Daoy (cell line): ENCODE measurements around the gene ERV3-1. TPM values are rescaled to one million over a fixed set of nuclear protein-coding genes. Genes with fewer than 3 reads are reported as not detected.
"Not testable (repeated sequence)": the region's sequence is repeated elsewhere in the genome, so short reads cannot be mapped to it uniquely, and the experiment has no call there.

Source experiments
- DNase-seq: peaks from one replicate; pipeline ENCODE4 v3.0.0-alpha.2; 2015; ENCODE audit warnings: low read depth
- total RNA-seq: library from RNA; depleted of rRNA; stranded (reverse); fragments of >200 nt; shearing (Covaris generic); gene quantifications from 2 replicates; pipeline ENCODE4 v1.2.3, GENCODE V29; 2014; rRNA removed

The ERV3-1 gene
- total RNA-seq, 1 experiment from 2014 or later = 8.8 TPM

GRCh38 chr7:64944667-64945502, 61.6 kb downstream of the ERV3-1 start:
- not testable (repeated sequence) for DNase-seq

Other genes starting within 250 kb of the ERV3-1 start
- 15.8 and 30.6 TPM in 2 replicates for gene ZNF138, start 212.3 kb downstream of the ERV3-1 start, total RNA-seq
- 10.4 and 15.7 TPM in 2 replicates for gene ZNF273, start 103.4 kb downstream of the ERV3-1 start, total RNA-seq
- 3.3 and 5.4 TPM in 2 replicates for gene ZNF117, start 15.7 kb downstream of the ERV3-1 start, total RNA-seq